NCI-H446 treated with DMSO at 0.1 percent for 48 hours (cell line): ENCODE results near the gene VSIG10.
A peak's percentile ranks its signal among the peaks of the same experiment; 100 is the strongest.
"Not testable (repeated sequence)": the region's sequence is repeated elsewhere in the genome, so short reads cannot be mapped to it uniquely, and the experiment has no call there.

Source experiments
- DNase-seq: peaks from one replicate; lab custom pipeline; 2025; lab: John Stamatoyannopoulos, UW

Gene VSIG10

GRCh38 chr12:118103601-118104382, at the start of gene VSIG10:
Gene VSIG10, minus strand, starts transcription at chr12:118104011. Its CDS starts 340 bp downstream, at chr12:118103671.
- DNase-seq = peak; percentile 8

DNA sequence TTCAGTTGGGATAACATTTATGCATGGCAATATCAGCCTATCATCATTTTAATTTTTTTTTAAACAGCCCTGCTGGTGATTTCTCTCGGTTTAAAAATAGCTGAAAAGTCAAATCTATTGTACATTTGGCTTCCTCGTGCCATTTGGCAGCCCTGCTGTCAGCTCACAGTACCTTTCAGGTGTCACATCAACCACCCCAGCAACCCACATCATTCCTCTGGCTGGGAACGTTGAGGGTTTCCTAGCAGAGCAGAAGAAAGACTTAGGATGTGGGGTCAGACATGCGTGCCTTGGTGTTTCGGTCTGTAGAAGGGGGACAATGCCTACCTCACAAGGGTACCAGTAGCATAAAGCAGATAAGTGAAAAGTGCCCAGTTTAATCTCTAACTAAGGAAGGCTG, 47.9 kb upstream of the VSIG10 start:
- DNase-seq = no peak

DNA sequence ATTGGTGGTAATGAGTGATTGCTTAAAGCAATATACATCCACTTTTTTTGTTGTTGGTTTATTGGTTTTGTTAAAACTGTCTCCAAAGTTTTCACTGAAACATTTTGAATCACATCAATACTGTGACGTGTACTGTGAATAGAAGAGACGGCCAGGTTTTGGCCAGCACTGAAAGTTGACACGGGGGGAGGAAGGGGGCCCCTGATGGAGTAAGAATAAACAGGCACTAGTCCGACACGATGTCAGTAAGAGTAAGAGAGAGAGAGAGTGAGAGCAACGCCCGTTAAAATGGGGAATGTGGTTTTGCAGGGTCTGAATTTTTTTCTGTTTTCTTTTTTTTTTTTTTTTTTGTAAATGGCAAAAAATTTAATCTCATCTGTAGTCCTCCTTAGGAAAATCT, 46.8 kb upstream of the VSIG10 start:
- DNase-seq = no peak

GRCh38 chr12:118148287-118148686, 44.5 kb upstream of the VSIG10 start:
- DNase-seq = no peak

DNA sequence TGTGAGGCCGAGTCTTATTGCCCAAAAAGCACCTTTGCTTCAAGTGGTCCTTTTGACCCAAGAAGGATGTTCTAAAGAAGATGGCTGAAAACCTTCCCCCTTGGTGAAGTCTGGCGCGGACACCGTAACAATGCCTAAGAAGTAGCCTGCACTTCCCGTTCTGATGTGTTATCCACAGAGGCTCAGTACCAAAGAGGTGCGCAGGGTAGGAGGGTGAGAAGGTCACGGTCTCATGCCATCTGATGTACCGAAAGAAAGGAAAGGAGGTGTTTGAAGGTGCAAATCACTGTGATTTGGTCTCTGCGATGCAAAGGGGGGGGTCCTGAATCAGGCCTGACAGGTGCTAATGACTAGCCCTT, 42.0 kb upstream of the VSIG10 start:
- no peak for DNase-seq

GRCh38 chr12:118145113-118145797, 41.4 kb upstream of the VSIG10 start:
- no peak for DNase-seq

- DNase-seq = no peak
Observed at GRCh38 chr12:118144499-118144898, 40.7 kb upstream of the VSIG10 start.

DNA sequence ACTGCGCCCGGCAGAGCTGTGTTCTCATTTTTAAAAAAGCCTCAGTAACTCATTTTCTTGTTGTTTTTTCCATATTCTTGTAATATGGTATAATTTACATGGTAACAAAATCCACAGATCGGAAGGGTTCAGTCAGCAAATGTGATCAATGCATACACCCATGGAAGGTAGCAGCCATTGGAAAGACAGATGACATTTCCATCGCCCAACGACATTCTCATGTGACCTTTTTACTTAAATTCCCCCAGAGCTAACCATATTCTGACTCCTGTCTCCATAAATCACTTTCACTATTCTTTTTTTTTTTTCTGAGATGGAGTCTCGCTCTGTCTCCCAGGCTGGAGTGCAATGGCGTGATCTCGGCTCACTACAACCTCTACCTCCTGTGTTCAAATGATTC, 37.0 kb upstream of the VSIG10 start:
- no peak for DNase-seq

GRCh38 chr12:118137148-118137678, 33.4 kb upstream of the VSIG10 start:
- DNase-seq = no peak

- DNase-seq = no peak
Observed at GRCh38 chr12:118136559-118137003, 32.8 kb upstream of the VSIG10 start.

GRCh38 chr12:118135788-118136558, 32.2 kb upstream of the VSIG10 start, which contains the start of gene PEBP1:
Gene PEBP1, plus strand, starts transcription at chr12:118136124. Its CDS starts 86 bp downstream, at chr12:118136210.
- DNase-seq = peak; percentile 70

- not testable (repeated sequence) for DNase-seq
Observed at GRCh38 chr12:118129436-118129835, 25.6 kb upstream of the VSIG10 start.

- DNase-seq = no peak
Observed at GRCh38 chr12:118127867-118128266, 24.1 kb upstream of the VSIG10 start.

- peak; percentile 62 for DNase-seq
Observed at GRCh38 chr12:118126119-118126757, 22.4 kb upstream of the VSIG10 start.

GRCh38 chr12:118125743-118126118, 21.9 kb upstream of the VSIG10 start:
- no peak for DNase-seq

DNA sequence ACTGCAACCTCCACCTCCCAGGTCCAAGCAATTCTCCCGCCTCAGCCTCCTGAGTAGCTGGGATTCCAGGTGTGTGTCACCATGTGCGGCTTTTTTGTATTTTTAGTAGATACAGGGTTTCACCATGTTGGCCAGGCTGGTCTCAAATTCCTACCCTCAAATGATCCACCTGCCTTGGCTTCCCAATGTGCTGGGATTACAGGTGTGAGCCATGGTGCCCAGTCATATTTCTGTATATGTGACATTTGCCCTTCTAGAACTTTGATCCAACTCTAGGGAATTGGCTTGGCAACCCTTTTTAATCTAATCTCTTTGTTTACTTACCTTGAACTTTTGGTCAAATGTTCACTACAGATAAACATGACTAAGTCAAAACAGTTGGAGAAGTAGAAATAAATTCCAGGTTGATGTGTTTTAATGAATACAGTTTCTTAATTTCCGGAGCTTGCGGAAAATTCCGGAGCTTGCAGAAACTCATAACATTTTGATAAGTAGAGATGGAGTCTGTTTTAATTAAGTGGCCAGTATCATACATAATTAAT, 20.6 kb upstream of the VSIG10 start:
- no peak for DNase-seq

GRCh38 chr12:118122264-118122663, 18.5 kb upstream of the VSIG10 start:
- no peak for DNase-seq

DNA sequence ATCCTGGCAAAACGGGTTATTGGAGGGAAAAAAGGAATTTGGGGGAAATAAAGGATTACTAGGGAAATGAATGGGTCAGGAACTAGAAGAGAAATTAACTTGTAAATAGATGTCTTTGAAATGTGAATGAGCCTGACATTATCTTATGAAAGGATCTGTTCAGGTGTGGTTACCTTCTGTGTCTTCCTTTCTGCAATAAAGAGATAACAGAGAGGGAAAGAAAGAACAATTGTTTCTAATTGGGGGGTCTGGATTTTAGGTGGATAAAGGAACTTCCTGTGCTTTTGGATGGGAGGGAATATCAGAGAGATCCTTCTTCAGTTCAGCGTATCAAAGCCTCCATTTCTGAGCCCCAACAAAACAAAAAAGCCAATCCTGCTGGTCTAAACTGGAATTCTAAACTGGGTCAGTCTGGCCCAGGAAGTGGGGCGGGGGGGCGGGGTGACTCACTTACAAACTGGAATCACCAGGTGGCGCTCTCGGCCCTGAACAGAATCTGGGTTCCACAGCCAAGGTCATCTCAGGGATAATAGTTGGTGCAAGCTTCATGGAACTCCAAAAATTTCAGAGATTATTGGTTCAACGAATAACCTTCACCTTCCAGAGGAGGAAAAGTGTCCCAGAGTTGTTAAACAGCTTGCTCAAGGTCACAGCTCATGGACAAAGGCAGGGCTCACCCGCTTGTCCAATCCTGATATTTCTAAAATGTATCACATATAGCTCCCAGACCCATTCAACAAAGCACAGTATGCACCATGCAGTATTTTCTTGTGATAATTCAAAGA, 17.0 kb upstream of the VSIG10 start:
- peak; percentile 14 for DNase-seq

DNA sequence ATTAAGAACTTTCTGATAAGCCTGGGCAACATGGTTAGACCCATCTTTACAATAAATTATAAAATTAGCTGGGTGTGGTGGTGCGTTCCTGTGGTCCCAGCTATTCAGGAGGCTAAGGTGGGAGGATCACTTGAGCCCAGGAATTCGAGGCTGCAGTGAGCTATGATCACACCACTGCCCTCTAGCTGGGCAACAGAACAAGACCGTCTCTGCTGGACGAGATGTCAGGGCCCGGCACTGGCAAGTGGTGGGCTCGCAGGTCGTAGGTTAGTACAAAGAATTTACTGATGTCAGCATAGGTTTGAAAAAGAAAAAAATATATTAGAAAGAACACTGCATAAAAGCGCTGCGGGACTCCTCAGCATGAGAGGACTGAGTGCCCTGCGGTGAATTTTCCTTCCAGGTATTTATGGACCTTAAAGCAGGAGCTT, 15.7 kb upstream of the VSIG10 start:
- no peak for DNase-seq

- no peak for DNase-seq
Observed at GRCh38 chr12:118109088-118109487, 5.3 kb upstream of the VSIG10 start.

- DNase-seq = no peak
Observed at GRCh38 chr12:118107694-118108093, 3.9 kb upstream of the VSIG10 start.
